HCT116 (cell line): Measurements from ENCODE around the gene MS4A12. TPM values are rescaled to one million over a fixed set of nuclear protein-coding genes. Genes with fewer than 3 reads are reported as not detected.
"Not testable (repeated sequence)": the region's sequence is repeated elsewhere in the genome, so short reads cannot be mapped to it uniquely, and the experiment has no call there.

Experiments
- ATAC-seq: fragments of 200-7000 bp; cut with Tn5 transposase; 2 replicates; pipeline ENCODE4 v1.9.1; 2020; ENCODE audit warnings: mild to moderate bottlenecking, moderate library complexity
- BruUV-seq: library from RNA; stranded (reverse); fragments of 400-500 nt; replicated peaks from 2 replicates; lab custom pipeline; 2021; lab: Mats Ljungman, UMichigan
- CTCF ChIA-PET: fragments of 300-600 bp; sonication (Branson Sonifier 250); formaldehyde crosslinking; loops from one replicate; lab custom pipeline; 2021; ENCODE audit warnings: antibody characterized with exemption; lab: Charles Lee
- POLR2A ChIA-PET: fragments of 300-600, 350-600 bp; sonication (Branson Sonifier 250); formaldehyde crosslinking; loops from one replicate; lab custom pipeline; 2021; ENCODE audit warnings: antibody characterized with exemption; lab: Charles Lee
- RAD21 ChIA-PET, 2 experiments: fragments of 300-600 bp; sonication (Branson Sonifier 250); formaldehyde crosslinking; loops; one replicate each; lab custom pipeline; 2023; ENCODE audit warnings: low total read pairs in 2 of 2; ENCODE audit not compliant: uncharacterized antibody in 2 of 2, unreplicated experiment in 2 of 2, low non-redundant PET in 1 of 2; lab: Charles Lee
- DNase-seq: peaks from one replicate; pipeline ENCODE4 v3.0.0-alpha.2; 2010; ENCODE audit warnings: low read depth, low spot score
- H2AFZ ChIP-seq: fragments of 200-600 bp; shearing (Covaris generic), sonication (generic); 2 replicates; pipeline ENCODE4 v1.6.1; 2017; ENCODE audit warnings: low read depth, mixed run types, mixed read lengths, antibody characterized with exemption, low read length; ENCODE audit not compliant: poor library complexity, severe bottlenecking
- H3K27ac ChIP-seq: 2 replicates; pipeline ENCODE4 v1.5.1; 2012; ENCODE audit warnings: low read depth, low read length
- H3K27me3 ChIP-seq: fragments of 200-600 bp; sonication (generic); 2 replicates; pipeline ENCODE4 v1.6.1; 2016; ENCODE audit warnings: mixed run types, low read length, mixed read lengths; ENCODE audit not compliant: insufficient read depth
- H3K36me3 ChIP-seq, 2 experiments: fragments of 200-500 bp in 1 of 2; fragments of 200-600 bp in 1 of 2; sonication (Bioruptor generic) in 1 of 2; sonication (generic) in 1 of 2; 2 replicates each; pipeline versions ENCODE4 v1.5.1 to v1.6.1; 2014 to 2016; ENCODE audit warnings: low read length in 2 of 2, inconsistent platforms in 1 of 2, mixed read lengths in 1 of 2, mixed run types in 1 of 2; ENCODE audit not compliant: insufficient read depth in 2 of 2, control insufficient read depth in 1 of 2
- H3K4me1 ChIP-seq, 2 experiments: fragments of 200-600 bp in 1 of 2; sonication (generic) in 1 of 2; 2 replicates each; pipeline versions ENCODE4 v1.5.1 to v1.6.1; 2012 to 2017; ENCODE audit warnings: low read length in 2 of 2, inconsistent platforms in 1 of 2, mild to moderate bottlenecking in 1 of 2, mixed read lengths in 1 of 2, mixed run types in 1 of 2, moderate library complexity in 1 of 2; ENCODE audit not compliant: insufficient read depth in 2 of 2, control insufficient read depth in 1 of 2
- H3K4me2 ChIP-seq: fragments of 200-600 bp; sonication (generic); 2 replicates; pipeline ENCODE4 v1.6.1; 2017; ENCODE audit warnings: mixed run types, low read length, mixed read lengths
- H3K4me3 ChIP-seq, 2 experiments: fragments of 200-600 bp in 1 of 2; sonication (generic) in 1 of 2; replicated peaks in 1 of 2; 2 replicates each; pipeline ENCODE4 v1.5.1; 2011 to 2016; ENCODE audit warnings: low read length in 2 of 2, control low read depth in 1 of 2, low read depth in 1 of 2, mild to moderate bottlenecking in 1 of 2, mixed read lengths in 1 of 2, mixed run types in 1 of 2
- H3K79me2 ChIP-seq: fragments of 200-600 bp; sonication (generic); 2 replicates; pipeline ENCODE4 v1.6.1; 2017; ENCODE audit warnings: mild to moderate bottlenecking, mixed run types, low read length, moderate library complexity, mixed read lengths; ENCODE audit not compliant: insufficient read depth
- H3K9ac ChIP-seq: fragments of 200-600 bp; sonication (generic); 2 replicates; pipeline ENCODE4 v1.6.1; 2016; ENCODE audit warnings: low read length, mixed read lengths
- H3K9me2 ChIP-seq: fragments of 200-600 bp; sonication (generic), shearing (Covaris generic); 2 replicates; pipeline ENCODE4 v1.6.1; 2017; ENCODE audit warnings: mixed run types, mild to moderate bottlenecking, moderate library complexity; ENCODE audit not compliant: insufficient read depth
- H3K9me3 ChIP-seq, 2 experiments: fragments of 200-500 bp in 1 of 2; fragments of 200-600 bp in 1 of 2; sonication (Bioruptor generic) in 1 of 2; sonication (generic) in 1 of 2; 2 replicates each; pipeline ENCODE4 v1.6.1; 2014 to 2017; ENCODE audit warnings: low read length in 2 of 2, mixed read lengths in 2 of 2, inconsistent platforms in 1 of 2, low read depth in 1 of 2, mild to moderate bottlenecking in 1 of 2, mixed run types in 1 of 2, moderate library complexity in 1 of 2; ENCODE audit not compliant: control insufficient read depth in 1 of 2, insufficient read depth in 1 of 2
- H4K20me1 ChIP-seq: fragments of 200-600 bp; sonication (generic), shearing (Covaris generic); 2 replicates; pipeline ENCODE4 v1.6.1; 2017; ENCODE audit warnings: mixed run types, mild to moderate bottlenecking, moderate library complexity; ENCODE audit not compliant: insufficient read depth
- ATF3 ChIP-seq: IDR thresholded peaks from 2 replicates; pipeline ENCODE4 v1.6.1; 2012
- CBX3 ChIP-seq: IDR thresholded peaks from 2 replicates; pipeline ENCODE4 v1.6.1; 2012; ENCODE audit warnings: low read depth
- CEBPB ChIP-seq: IDR thresholded peaks from 2 replicates; pipeline ENCODE4 v1.6.1; 2012; ENCODE audit warnings: low read depth
- EGR1 ChIP-seq: IDR thresholded peaks from 2 replicates; pipeline ENCODE4 v1.6.1; 2012; ENCODE audit warnings: low read depth
- EZH2phosphoT487 ChIP-seq: fragments of 200-600 bp; IDR thresholded peaks from 2 replicates; pipeline ENCODE4 v1.6.1; 2018; ENCODE audit warnings: antibody characterized with exemption, borderline replicate concordance
- POLR2A ChIP-seq: IDR thresholded peaks from 2 replicates; pipeline ENCODE4 v1.7.0; 2011; ENCODE audit warnings: borderline replicate concordance; ENCODE audit not compliant: insufficient read depth, insufficient read length; ENCODE audit errors: extremely low read depth
- POLR2AphosphoS5 ChIP-seq: IDR thresholded peaks from 2 replicates; pipeline ENCODE4 v1.6.1; 2011; ENCODE audit warnings: mild to moderate bottlenecking, low read depth, low read length, moderate library complexity
- RAD21 ChIP-seq: IDR thresholded peaks from 2 replicates; pipeline ENCODE4 v1.6.1; 2012; ENCODE audit warnings: low read depth, mild to moderate bottlenecking
- SP1 ChIP-seq: IDR thresholded peaks from 2 replicates; pipeline ENCODE4 v1.6.1; 2012; ENCODE audit warnings: low read depth
- YY1 ChIP-seq: IDR thresholded peaks from 2 replicates; pipeline ENCODE4 v1.6.1; 2011; ENCODE audit warnings: low read length, low read depth, moderate library complexity, mild to moderate bottlenecking; ENCODE audit not compliant: insufficient replicate concordance; ENCODE audit errors: extremely low read depth
- intact Hi-C: fragments of 100-400 bp; cut with micrococcal nuclease; formaldehyde crosslinking; loops from 2 replicates; pipeline ENCODE4 v1.10.0; 2022
- total RNA-seq: library from RNA; stranded (reverse); gene quantifications from one replicate; pipeline ENCODE4 v1.2.1, GENCODE V29; 2021; ENCODE audit not compliant: unreplicated experiment

The MS4A12 gene
- total RNA-seq, 1 experiment from 2014 or later, result not detected

GRCh38 chr11:60447070-60447469 lies 45.5 kb upstream of the MS4A12 start:
- H3K4me2 ChIP-seq, result no peak overlapping the region
- no peaks in the 10 kb centered on the region for H3K36me3 ChIP-seq
- DNase-seq (no peak), ATAC-seq (no peak)
- POLR2A ChIA-PET, result no interaction called here
- no peaks in the 10 kb centered on the region for H3K27me3 ChIP-seq
- H4K20me1 ChIP-seq, result no peaks in the 10 kb centered on the region
- no peaks in the 10 kb centered on the region for H3K9me3 ChIP-seq
- H2AFZ ChIP-seq, result no peak overlapping the region
- TF ChIP-seq RAD21 (no peak), POLR2AphosphoS5 (no peak), SP1 (no peak), CEBPB (no peak)
- CTCF ChIA-PET, result no interaction called here
- H3K4me1 ChIP-seq, result no peaks in the 10 kb centered on the region
- no peak overlapping the region for H3K9ac ChIP-seq
- H3K9me2 ChIP-seq, result no peaks in the 10 kb centered on the region
- H3K4me3 ChIP-seq, result no peak overlapping the region
- H3K27ac ChIP-seq, result no peak overlapping the region
- intact Hi-C loops, result no loop called here
- RAD21 ChIA-PET, result no interaction called here
- no TSS peak for BruUV-seq
- H3K79me2 ChIP-seq, result no peaks in the 10 kb centered on the region

- intact Hi-C loops, result no loop called here
- Histone ChIP-seq H3K4me1 (no peaks in the 10 kb centered on the region), H3K9me2 (no peaks in the 10 kb centered on the region), H3K4me2 (no peak overlapping the region), H3K27ac (no peak overlapping the region), H3K4me3 (no peak overlapping the region), H3K9me3 (no peaks in the 10 kb centered on the region), H3K36me3 (no peaks in the 10 kb centered on the region), H4K20me1 (no peaks in the 10 kb centered on the region), H3K79me2 (no peaks in the 10 kb centered on the region), H3K27me3 (no peaks in the 10 kb centered on the region), H2AFZ (no peak overlapping the region), H3K9ac (no peak overlapping the region)
- ATAC-seq (no peak), DNase-seq (no peak)
- ChIA-PET RAD21 (no interaction called here), POLR2A (no interaction called here), CTCF (no interaction called here)
- BruUV-seq, result no TSS peak
- no peak for TF ChIP-seq YY1
- TF ChIP-seq CBX3, result no peak
- no peak for TF ChIP-seq EGR1
- no peak for TF ChIP-seq POLR2A
- no peak for TF ChIP-seq ATF3
- no peak for TF ChIP-seq EZH2phosphoT487
Observed at GRCh38 chr11:60447846-60448245, 44.7 kb upstream of the MS4A12 start.

GRCh38 chr11:60451185-60451584 lies 41.4 kb upstream of the MS4A12 start:
- BruUV-seq, CTCF ChIA-PET, RAD21 ChIA-PET, DNase-seq, H3K4me1 ChIP-seq, H3K27ac ChIP-seq, intact Hi-C loops, ATAC-seq, POLR2A ChIA-PET, H3K36me3 ChIP-seq, H3K27me3 ChIP-seq, H3K9me3 ChIP-seq, H3K4me3 ChIP-seq, H3K9me2 ChIP-seq, H3K4me2 ChIP-seq, H3K79me2 ChIP-seq, H4K20me1 ChIP-seq, H3K9ac ChIP-seq, H2AFZ ChIP-seq: not testable (repeated sequence)
